GM12878 (cell line): ENCODE results near the gene S100A9. TPM values are rescaled to one million over a fixed set of nuclear protein-coding genes. Genes with fewer than 3 reads are reported as not detected.

ENCODE experiments used
- ATAC-seq: fragments of 200-7000 bp; cut with Tn5 transposase; 3 replicates; pipeline ENCODE4 v1.9.1; 2020; ENCODE audit warnings: mild to moderate bottlenecking, moderate library complexity
- BruUV-seq: library from RNA; stranded (reverse); fragments of 400-500 nt; replicated peaks from 2 replicates; lab custom pipeline; 2021; lab: Mats Ljungman, UMichigan
- CTCF ChIA-PET: fragments of 300-600 bp; sonication (Branson Sonifier 250); formaldehyde crosslinking; extraction: SDS; loops from one replicate; lab custom pipeline; 2021; ENCODE audit warnings: inconsistent platforms; lab: Yijun Ruan, JAX
- POLR2A ChIA-PET: fragments of 350-600 bp; formaldehyde crosslinking; extraction: SDS; loops from one replicate; lab custom pipeline; 2021; ENCODE audit warnings: inconsistent platforms; lab: Charles Lee
- RAD21 ChIA-PET: fragments of 300-600 bp; sonication (Branson Sonifier 250); formaldehyde crosslinking; loops from one replicate; lab custom pipeline; 2023; ENCODE audit warnings: antibody characterized with exemption; ENCODE audit not compliant: unreplicated experiment; lab: Charles Lee
- SMC1A ChIA-PET: fragments of 300-600 bp; sonication (Branson Sonifier 250); formaldehyde crosslinking; loops from one replicate; lab custom pipeline; 2023; ENCODE audit not compliant: unreplicated experiment, uncharacterized antibody; lab: Charles Lee
- DNase-seq: peaks from one replicate; pipeline ENCODE4 v3.0.0-alpha.2; 2011; ENCODE audit warnings: low read depth, low spot score
- FAIRE-seq: peaks from 3 replicates; lab custom pipeline; 2011; peaks lifted over from hg19 to GRCh38; lab: Jason Lieb, UNC
- H2AFZ ChIP-seq: 2 replicates; pipeline ENCODE4 v1.6.0; 2011; ENCODE audit warnings: low read depth, low read length, control low read depth; ENCODE audit not compliant: control insufficient read depth
- H3K27ac ChIP-seq: 2 replicates; pipeline ENCODE4 v1.5.1; 2011; ENCODE audit warnings: control low read depth; ENCODE audit not compliant: control insufficient read depth, insufficient read depth
- H3K27me3 ChIP-seq, 2 experiments: replicated peaks in 1 of 2; 2 replicates each; pipeline versions ENCODE4 v1.6.0 to v1.6.1; 2011; ENCODE audit warnings: low read length in 1 of 2; ENCODE audit not compliant: control insufficient read depth in 2 of 2, insufficient read depth in 2 of 2
- H3K36me3 ChIP-seq, 2 experiments: 2 replicates each; pipeline ENCODE4 v1.5.1; 2011; ENCODE audit warnings: low read length in 1 of 2; ENCODE audit not compliant: control insufficient read depth in 2 of 2, insufficient read depth in 2 of 2
- H3K4me1 ChIP-seq: 2 replicates; pipeline ENCODE4 v1.6.1; 2011; ENCODE audit warnings: mild to moderate bottlenecking, low read length, moderate library complexity, mixed read lengths; ENCODE audit not compliant: control insufficient read depth, insufficient read depth
- H3K4me2 ChIP-seq: 2 replicates; pipeline ENCODE4 v1.6.0; 2011; ENCODE audit warnings: control low read depth; ENCODE audit not compliant: control insufficient read depth, insufficient read depth
- H3K4me3 ChIP-seq: fragments of 200-600 bp; sonication (generic); 2 replicates; pipeline ENCODE4 v1.5.1; 2016
- H3K79me2 ChIP-seq: 2 replicates; pipeline ENCODE4 v1.6.0; 2011; ENCODE audit warnings: low read length; ENCODE audit not compliant: control insufficient read depth, insufficient read depth
- H3K9ac ChIP-seq: 2 replicates; pipeline ENCODE4 v1.8.0; 2011; ENCODE audit warnings: low read length, control low read depth, mixed read lengths; ENCODE audit not compliant: control insufficient read depth, insufficient read depth
- H3K9me3 ChIP-seq: replicated peaks from 3 replicates; pipeline ENCODE4 v1.5.1; 2011; ENCODE audit warnings: mild to moderate bottlenecking, low read length; ENCODE audit not compliant: control insufficient read depth, insufficient read depth
- H4K20me1 ChIP-seq: 2 replicates; pipeline ENCODE4 v1.6.0; 2011; ENCODE audit not compliant: control insufficient read depth, insufficient read depth
- BHLHE40 ChIP-seq, 2 experiments: fragments of 450-650 bp in 1 of 2; IDR thresholded peaks; 2 replicates each; pipeline ENCODE4 v1.6.1; 2011 to 2017; ENCODE audit warnings: low read depth in 2 of 2, borderline replicate concordance in 1 of 2, improper control_type of control experiment in 1 of 2, low read length in 1 of 2, mild to moderate bottlenecking in 1 of 2
- BRCA1 ChIP-seq: IDR thresholded peaks from 2 replicates; pipeline ENCODE4 v1.6.1; 2011; ENCODE audit warnings: low read depth, low read length, improper control_type of control experiment
- CBX3 ChIP-seq: fragments of 200-600 bp; sonication (generic); IDR thresholded peaks from 2 replicates; pipeline ENCODE4 v1.6.1; 2016; ENCODE audit warnings: low read depth, borderline replicate concordance
- CHD1 ChIP-seq: IDR thresholded peaks from 2 replicates; pipeline ENCODE4 v1.6.1; 2012; ENCODE audit warnings: low read depth, low read length, improper control_type of control experiment
- EED ChIP-seq: sonication (generic); IDR thresholded peaks from 2 replicates; pipeline ENCODE4 v1.6.1; 2016; ENCODE audit warnings: antibody characterized with exemption, low read depth
- HCFC1 ChIP-seq: fragments of 150-350 bp; IDR thresholded peaks from 2 replicates; pipeline ENCODE4 v1.6.1; 2014; ENCODE audit warnings: low read length
- NFYB ChIP-seq: IDR thresholded peaks from 2 replicates; pipeline ENCODE4 v1.6.1; 2011; ENCODE audit warnings: low read depth, mild to moderate bottlenecking, low read length, improper control_type of control experiment, moderate library complexity; ENCODE audit not compliant: insufficient read depth
- PKNOX1 ChIP-seq: fragments of 450-650 bp; IDR thresholded peaks from 2 replicates; pipeline ENCODE4 v1.6.1; 2016; ENCODE audit warnings: mild to moderate bottlenecking
- POLR2AphosphoS5 ChIP-seq: IDR thresholded peaks from 2 replicates; pipeline ENCODE4 v1.6.1; 2011; ENCODE audit warnings: mild to moderate bottlenecking, low read length, inconsistent platforms
- RB1 ChIP-seq: fragments of 450-650 bp; formaldehyde crosslinking; IDR thresholded peaks from 2 replicates; pipeline ENCODE4 v1.6.1; 2017; ENCODE audit warnings: mild to moderate bottlenecking, borderline replicate concordance
- SMAD5 ChIP-seq: IDR thresholded peaks from 2 replicates; pipeline ENCODE4 v1.6.1; 2016; ENCODE audit warnings: antibody characterized with exemption, low read depth
- TCF12 ChIP-seq: IDR thresholded peaks from 2 replicates; pipeline ENCODE4 v1.6.1; 2011; ENCODE audit warnings: low read depth, mild to moderate bottlenecking, low read length
- WGBS: methylation state at CpG from one replicate; pipeline ENCODE4 v1.1.6; 2016; ENCODE audit warnings: low lambda C conversion rate; ENCODE audit not compliant: insufficient replicate concordance, insufficient coverage; ENCODE audit errors: missing lambda C conversion rate; 5-methylcytosine and 5-hydroxymethylcytosine counted together
- in situ Hi-C: fragments of 300-500 bp; cut with MboI; formaldehyde crosslinking; loops from 9 replicates; pipeline ENCODE4 v1.14.3; 2018; ENCODE audit warnings: mixed read lengths
- intact Hi-C: fragments of 100-400 bp; cut with micrococcal nuclease; formaldehyde crosslinking; loops from one replicate; pipeline ENCODE4 v1.14.2; 2022; ENCODE audit not compliant: unreplicated experiment
- polyA plus RNA-seq, 11 experiments: library from polyadenylated mRNA; depleted of rRNA in 4 of 11; unstranded in 6 of 11; stranded (reverse) in 5 of 11; fragments of >200 nt; fragmentation: Nextera tagmentation in 4 of 11; fragmentation: Illumina TruSeq in 1 of 11; extraction: Ambion mirVana in 4 of 11; extraction: Trizol in 1 of 11; gene quantifications; 1 replicate in 1 of 11; 2 replicates in 10 of 11; pipeline versions ENCODE4 v1.2.1 to v1.2.3, GENCODE V29; 2011 to 2016; ENCODE audit warnings: inconsistent platforms in 2 of 11, missing spikeins in 2 of 11, low read depth in 1 of 11
- total RNA-seq, 4 experiments: library from RNA; depleted of rRNA in 3 of 4; stranded (reverse); fragments of >200 nt in 3 of 4; fragmentation: Illumina TruSeq in 1 of 4; extraction: Trizol in 1 of 4; gene quantifications; 2 replicates each; pipeline versions ENCODE4 v1.2.1 to v1.2.3, GENCODE V29; 2013 to 2021

Gene S100A9
- total and polyA plus RNA-seq, 10 of the 15 experiments (the other 5 are each of a cell fraction or from before 2014, with no cell fraction given) = 0.22 to 1.7 (median 0.49) TPM; not detected in 3

GRCh38 chr1:153387785-153388184, 30.1 kb downstream of the S100A9 start:
- no peaks in the 10 kb centered on the region for H3K4me1 ChIP-seq
- ChIA-PET POLR2A (no interaction called here), CTCF (no interaction called here), RAD21 (no interaction called here), SMC1A (no interaction called here)
- TF ChIP-seq HCFC1 = no peak
- no peak for TF ChIP-seq TCF12
- no peak for TF ChIP-seq BHLHE40 (IDR thresholded peaks at IDR 0.05; ENCODE audit: borderline replicate concordance in 1 of 2, low read depth in 2 of 2, low read length in 1 of 2)
- no peak for TF ChIP-seq POLR2AphosphoS5
- TF ChIP-seq SMAD5 = no peak
- TF ChIP-seq CHD1 = no peak
- no peak for TF ChIP-seq EED
- no peak for TF ChIP-seq PKNOX1
- TF ChIP-seq NFYB = no peak
- TF ChIP-seq CBX3 = no peak
- TF ChIP-seq RB1 = no peak
- no peak for TF ChIP-seq BRCA1
- intact Hi-C loops = no loop called here
- DNase-seq (no peak), ATAC-seq (no peak), FAIRE-seq (no peak)
- H3K4me2 ChIP-seq = no peak overlapping the region
- no peaks in the 10 kb centered on the region for H3K79me2 ChIP-seq
- no peak overlapping the region for H3K4me3 ChIP-seq
- peaks cover 0 to 2% of the 10 kb centered on the region in 2 experiments; a peak in 1 of 4 replicates for H3K27me3 ChIP-seq
- in situ Hi-C loops = no loop called here
- H4K20me1 ChIP-seq = no peaks in the 10 kb centered on the region
- BruUV-seq = no TSS peak
- no peaks in the 10 kb centered on the region for H3K9me3 ChIP-seq
- no peak overlapping the region for H3K27ac ChIP-seq
- no peak overlapping the region for H2AFZ ChIP-seq
- H3K36me3 ChIP-seq = no peaks in the 10 kb centered on the region
- no peak overlapping the region for H3K9ac ChIP-seq
- 0% methylated on average over 4 of the region's 4 CpGs for WGBS
